Loucy (cell line): ENCODE measurements around the gene SLC23A2.

Experiments
- CTCF ChIP-seq: fragments of 200-600 bp; sonication (generic); conservative IDR thresholded peaks from 2 replicates; pipeline ENCODE4 v1.5.1; 2014; ENCODE audit warnings: mild to moderate bottlenecking, antibody characterized with exemption, low read length
- EZH2phosphoT487 ChIP-seq: fragments of 200-600 bp; IDR thresholded peaks from 2 replicates; pipeline ENCODE4 v1.6.1; 2018; ENCODE audit warnings: antibody characterized with exemption, mild to moderate bottlenecking, moderate library complexity, borderline replicate concordance

- TF ChIP-seq CTCF (no peak), EZH2phosphoT487 (no peak)
Observed at GRCh38 chr20:5044075-5044620, 42.8 kb upstream of the SLC23A2 start.
